ENCODE data around the gene METTL17.

Gene METTL17

GRCh38 chr14:21043387-21043973 lies 53.7 kb downstream of the METTL17 start:
- DNase-seq (ENCODE audit: low read depth in 2 of 2), result no peak

- DNase-seq (ENCODE audit: low read depth in 2 of 2), result no peak
These were observed 54.3 kb downstream of the METTL17 start for GRCh38 chr14:21043974-21044618.

Measured in stimulated activated CD8-positive, alpha-beta memory T cell treated with anti-CD3 and anti-CD28 coated beads, Interleukin-15, amount 100 ng/mL, for 48 hours (primary cell).